HEK293 (cell line): ENCODE results near the gene LY9.

Source experiments
- CTCF ChIP-seq: fragments of 450-650 bp; formaldehyde crosslinking; IDR thresholded peaks from 2 replicates; pipeline ENCODE4 v1.5.1; 2016; ENCODE audit warnings: missing biosample characterization, missing genetic modification characterization
- REST ChIP-seq: fragments of 450-650 bp; formaldehyde crosslinking; IDR thresholded peaks from 2 replicates; pipeline ENCODE4 v1.5.1; 2016; ENCODE audit warnings: missing biosample characterization, missing genetic modification characterization

- TF ChIP-seq REST (tag by site-specific recombination): no peak
- no peak for TF ChIP-seq CTCF
Measured at GRCh38 chr1:160747717-160748116, 48.3 kb upstream of the LY9 start.
